Subcutaneous abdominal adipose tissue (tissue), 5 donors: Measurements from ENCODE around the gene CDH12.
A peak's percentile ranks its signal among the peaks of the same experiment; 100 is the strongest.
"Not testable (repeated sequence)": the region's sequence is repeated elsewhere in the genome, so short reads cannot be mapped to it uniquely, and the experiment has no call there.

ENCODE experiments used
- H3K27ac ChIP-seq: one replicate; pipeline ENCODE4 v1.7.0; 2013; ENCODE audit warnings: low read depth, mild to moderate bottlenecking, inconsistent platforms, low read length, moderate library complexity
- H3K27me3 ChIP-seq, 5 donors: one replicate each; pipeline ENCODE4 v1.7.0; 2013; ENCODE audit warnings: low read length in 5 of 5, inconsistent platforms in 1 of 5; ENCODE audit not compliant: control insufficient read depth in 5 of 5, insufficient read depth in 4 of 5
- H3K36me3 ChIP-seq, 5 donors: one replicate each; pipeline ENCODE4 v1.7.0; 2013; ENCODE audit warnings: low read length in 5 of 5; ENCODE audit not compliant: control insufficient read depth in 5 of 5, insufficient read depth in 5 of 5
- H3K4me1 ChIP-seq, 5 donors: one replicate each; pipeline ENCODE4 v1.7.0; 2013; ENCODE audit warnings: low read length in 5 of 5, mild to moderate bottlenecking in 3 of 5, moderate library complexity in 1 of 5; ENCODE audit not compliant: control insufficient read depth in 5 of 5, insufficient read depth in 5 of 5
- H3K4me3 ChIP-seq, 5 donors: one replicate each; pipeline ENCODE4 v1.7.0; 2013; ENCODE audit warnings: low read length in 5 of 5, low read depth in 1 of 5
- H3K9ac ChIP-seq, 5 donors: one replicate each; pipeline ENCODE4 v1.7.0; 2013; ENCODE audit warnings: low read length in 5 of 5, mild to moderate bottlenecking in 4 of 5, moderate library complexity in 3 of 5
- H3K9me3 ChIP-seq, 5 donors: one replicate each; pipeline ENCODE4 v1.7.0; 2013; ENCODE audit warnings: low read length in 5 of 5; ENCODE audit not compliant: control insufficient read depth in 5 of 5
- donor health status: healthy.
- donor health status: healthy.
- donor health status: healthy.
- donor health status: healthy.
- donor health status: healthy.

Gene CDH12

GRCh38 chr5:22314548-22314947, 538.6 kb downstream of the CDH12 start:
- Histone ChIP-seq H3K27me3 (no peaks in the 10 kb centered on the region), H3K4me3 (no peak overlapping the region), H3K4me1 (no peaks in the 10 kb centered on the region), H3K9me3 (no peaks in the 10 kb centered on the region), H3K36me3 (no peaks in the 10 kb centered on the region), H3K9ac (no peak overlapping the region), H3K27ac (no peak overlapping the region)

- H3K4me3 ChIP-seq = no peak overlapping the region
These were observed 547.1 kb downstream of the CDH12 start for GRCh38 chr5:22306011-22306410.

GRCh38 chr5:22295832-22296231, 557.3 kb downstream of the CDH12 start:
- Histone ChIP-seq H3K4me1 (no peaks in the 10 kb centered on the region), H3K4me3 (no peak overlapping the region), H3K36me3 (peaks cover 0 to 3% (median 0%) of the 10 kb centered on the region in 5 donors), H3K27ac (no peak overlapping the region), H3K9ac (no peak overlapping the region), H3K9me3 (peaks cover 0 to 25% (median 8%) of the 10 kb centered on the region in 5 donors), H3K27me3 (no peaks in the 10 kb centered on the region)

More at GRCh38 chr5:22306011-22306410, 547.1 kb downstream of the CDH12 start:
- no peaks in the 10 kb centered on the region for H3K27me3 ChIP-seq
- H3K9me3 ChIP-seq = no peaks in the 10 kb centered on the region
- H3K27ac ChIP-seq = no peak overlapping the region
- no peaks in the 10 kb centered on the region for H3K36me3 ChIP-seq
- no peak overlapping the region for H3K9ac ChIP-seq
- no peaks in the 10 kb centered on the region for H3K4me1 ChIP-seq

GRCh38 chr5:22293147-22293546, 560.0 kb downstream of the CDH12 start:
- Histone ChIP-seq H3K36me3 (peaks cover 0 to 3% (median 0%) of the 10 kb centered on the region in 5 donors), H3K27ac (no peak overlapping the region), H3K27me3 (no peaks in the 10 kb centered on the region), H3K9ac (no peak overlapping the region), H3K4me3 (peak overlapping the region in 1 of 5 donors; percentile 5), H3K9me3 (peaks cover 0 to 29% (median 8%) of the 10 kb centered on the region in 5 donors), H3K4me1 (no peaks in the 10 kb centered on the region)

DNA sequence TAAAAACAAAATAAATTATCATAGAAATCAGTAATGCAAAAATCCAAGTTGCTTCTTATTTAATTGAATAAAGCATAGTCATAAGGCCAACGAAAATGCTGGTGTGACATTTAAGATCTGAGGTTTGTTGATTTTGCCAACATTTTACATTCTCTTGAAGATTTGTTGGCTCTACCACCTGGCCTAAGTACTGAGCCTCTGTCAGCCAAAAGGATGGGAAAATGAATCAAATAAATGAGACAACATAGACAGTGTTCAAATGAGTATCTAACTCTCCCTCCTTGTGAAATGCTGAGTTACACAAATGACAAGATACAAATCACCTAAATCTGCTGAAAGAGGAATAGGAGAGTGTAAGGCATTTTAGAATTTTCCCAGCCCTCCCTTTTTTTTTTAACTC, 575.0 kb downstream of the CDH12 start:
- H3K9me3 ChIP-seq = peaks cover 0 to 3% (median 0%) of the 10 kb centered on the region in 5 donors

DNA sequence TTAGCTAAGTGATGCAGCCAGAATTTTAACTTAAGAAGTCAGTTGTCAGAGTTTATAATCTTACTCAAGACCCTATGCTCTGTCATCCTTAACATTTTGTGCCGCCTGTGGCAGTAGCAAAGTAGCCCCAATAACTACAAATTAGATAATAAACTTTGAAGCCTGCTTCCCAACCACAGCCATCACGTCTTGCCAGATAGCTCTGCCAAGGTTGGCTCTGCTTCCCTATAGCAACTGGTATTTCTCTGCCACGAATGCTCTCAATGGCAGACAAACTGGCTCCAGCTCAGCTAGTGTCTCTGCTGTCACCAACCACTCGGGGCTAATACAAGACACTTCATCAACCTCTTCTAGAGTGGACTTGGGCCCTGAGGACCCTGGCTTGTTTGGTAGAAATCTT, 576.1 kb downstream of the CDH12 start:
- Histone ChIP-seq H3K27ac (no peak overlapping the region), H3K9ac (no peak overlapping the region), H3K9me3 (peaks cover 0 to 3% (median 0%) of the 10 kb centered on the region in 5 donors), H3K4me1 (no peaks in the 10 kb centered on the region), H3K4me3 (no peak overlapping the region), H3K27me3 (no peaks in the 10 kb centered on the region), H3K36me3 (no peaks in the 10 kb centered on the region)

More for the DNA sequence above, 575.0 kb downstream of the CDH12 start:
- Histone ChIP-seq H3K27ac (no peak overlapping the region), H3K27me3 (no peaks in the 10 kb centered on the region), H3K9ac (no peak overlapping the region), H3K4me3 (no peak overlapping the region), H3K4me1 (no peaks in the 10 kb centered on the region), H3K36me3 (no peaks in the 10 kb centered on the region)

- H3K4me3 ChIP-seq, H3K9ac ChIP-seq, H3K9me3 ChIP-seq, H3K27ac ChIP-seq, H3K27me3 ChIP-seq, H3K36me3 ChIP-seq, H3K4me1 ChIP-seq: not testable (repeated sequence)
These were observed 587.3 kb downstream of the CDH12 start for GRCh38 chr5:22265855-22266254.

GRCh38 chr5:22258139-22258538, 595.0 kb downstream of the CDH12 start:
- no peaks in the 10 kb centered on the region for H3K4me1 ChIP-seq
- peaks cover 0 to under 1% (median 0%) of the 10 kb centered on the region in 5 donors for H3K9me3 ChIP-seq
- H3K27ac ChIP-seq = no peak overlapping the region
- no peak overlapping the region for H3K9ac ChIP-seq
- no peak overlapping the region for H3K4me3 ChIP-seq
- H3K36me3 ChIP-seq = no peaks in the 10 kb centered on the region
- no peaks in the 10 kb centered on the region for H3K27me3 ChIP-seq

GRCh38 chr5:22250528-22250927, 602.6 kb downstream of the CDH12 start:
- no peak overlapping the region for H3K9ac ChIP-seq
- H3K4me1 ChIP-seq = no peaks in the 10 kb centered on the region
- no peaks in the 10 kb centered on the region for H3K36me3 ChIP-seq
- no peak overlapping the region for H3K4me3 ChIP-seq
- no peaks in the 10 kb centered on the region for H3K27me3 ChIP-seq
- H3K9me3 ChIP-seq = no peaks in the 10 kb centered on the region
- H3K27ac ChIP-seq = no peak overlapping the region

GRCh38 chr5:22249209-22249729, 603.9 kb downstream of the CDH12 start:
- no peaks in the 10 kb centered on the region for H3K9me3 ChIP-seq
- no peaks in the 10 kb centered on the region for H3K27me3 ChIP-seq
- H3K4me3 ChIP-seq = no peak overlapping the region
- H3K9ac ChIP-seq = no peak overlapping the region
- H3K4me1 ChIP-seq = no peaks in the 10 kb centered on the region
- no peaks in the 10 kb centered on the region for H3K36me3 ChIP-seq
- H3K27ac ChIP-seq = no peak overlapping the region

- Histone ChIP-seq H3K9me3 (no peaks in the 10 kb centered on the region), H3K27ac (no peak overlapping the region), H3K4me1 (no peaks in the 10 kb centered on the region), H3K36me3 (no peaks in the 10 kb centered on the region), H3K9ac (no peak overlapping the region), H3K4me3 (no peak overlapping the region), H3K27me3 (no peaks in the 10 kb centered on the region)
These were observed 607.4 kb downstream of the CDH12 start for GRCh38 chr5:22245770-22246169.
